KBM-7 (cell line): ENCODE results near the gene SHANK2.
"Not testable (repeated sequence)": the region's sequence is repeated elsewhere in the genome, so short reads cannot be mapped to it uniquely, and the experiment has no call there.

ENCODE experiments used
- DNase-seq: peaks from one replicate; pipeline ENCODE4 v3.0.0-alpha.2; 2015
- in situ Hi-C: fragments of 300-500 bp; cut with MboI; formaldehyde crosslinking; loops from 2 replicates; pipeline ENCODE4 v1.14.3; 2020; ENCODE audit warnings: low sequenced_read_pairs, low pct_unique_long_range_greater_than_20kb, mixed read lengths

Gene SHANK2

DNA sequence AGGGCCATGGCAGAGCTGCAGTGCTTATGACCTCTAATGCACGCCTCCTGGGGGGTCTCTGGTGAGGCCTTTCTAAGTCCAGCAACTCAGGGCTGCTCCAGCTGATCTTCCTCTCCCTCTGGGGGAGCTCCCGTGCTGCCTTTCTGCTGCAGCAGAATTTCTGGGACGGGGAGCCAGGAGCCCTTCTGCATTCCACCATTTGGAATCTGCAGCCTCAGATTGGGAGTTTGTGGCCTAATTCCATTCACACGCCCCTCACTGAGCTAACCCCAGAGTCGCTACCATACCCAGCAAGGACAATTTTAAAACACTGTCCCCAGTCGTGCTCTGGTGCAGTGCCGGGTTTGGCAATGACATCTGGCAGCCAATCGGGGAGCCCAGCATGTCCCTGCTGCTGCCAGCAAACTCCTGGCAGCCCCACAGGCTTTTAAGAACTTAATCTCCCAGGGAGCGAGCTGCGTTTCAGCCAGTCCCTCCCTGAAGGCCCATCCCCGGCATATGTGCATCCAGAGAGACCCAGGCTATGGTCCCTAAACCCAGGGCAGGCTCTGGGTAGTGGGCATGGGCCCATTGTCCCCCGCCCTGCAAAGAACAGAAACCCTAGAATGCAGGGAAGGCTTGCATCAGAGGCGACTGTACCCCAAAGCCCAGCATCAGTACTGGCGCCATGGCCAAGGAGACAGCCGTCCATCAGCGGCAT lies 4.7 kb downstream of the SHANK2 start:
- no peak for DNase-seq

DNA sequence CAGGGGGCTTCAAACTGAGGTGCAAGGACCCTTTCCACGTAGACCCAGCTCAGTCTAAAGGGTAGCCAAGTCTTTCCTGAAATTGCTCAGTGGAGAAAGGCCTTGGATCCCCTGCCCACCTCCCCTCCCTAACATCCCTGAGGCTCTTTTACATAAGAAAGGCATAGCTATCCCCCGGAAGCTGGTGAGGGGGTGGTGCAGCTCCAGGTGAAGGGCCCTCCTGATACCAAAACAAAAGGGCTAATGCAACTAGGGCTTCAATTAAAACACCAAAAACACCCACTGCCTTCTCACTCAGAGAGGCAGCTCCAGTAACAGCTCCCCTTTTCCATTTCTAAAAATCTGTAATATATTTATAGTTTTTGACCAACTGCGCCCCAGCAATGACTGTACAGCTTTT lies 5.8 kb downstream of the SHANK2 start:
- DNase-seq, result no peak
- in situ Hi-C loops, result no loop called here

More for the DNA sequence above, 4.7 kb downstream of the SHANK2 start:
- in situ Hi-C loops, result no loop called here

DNA sequence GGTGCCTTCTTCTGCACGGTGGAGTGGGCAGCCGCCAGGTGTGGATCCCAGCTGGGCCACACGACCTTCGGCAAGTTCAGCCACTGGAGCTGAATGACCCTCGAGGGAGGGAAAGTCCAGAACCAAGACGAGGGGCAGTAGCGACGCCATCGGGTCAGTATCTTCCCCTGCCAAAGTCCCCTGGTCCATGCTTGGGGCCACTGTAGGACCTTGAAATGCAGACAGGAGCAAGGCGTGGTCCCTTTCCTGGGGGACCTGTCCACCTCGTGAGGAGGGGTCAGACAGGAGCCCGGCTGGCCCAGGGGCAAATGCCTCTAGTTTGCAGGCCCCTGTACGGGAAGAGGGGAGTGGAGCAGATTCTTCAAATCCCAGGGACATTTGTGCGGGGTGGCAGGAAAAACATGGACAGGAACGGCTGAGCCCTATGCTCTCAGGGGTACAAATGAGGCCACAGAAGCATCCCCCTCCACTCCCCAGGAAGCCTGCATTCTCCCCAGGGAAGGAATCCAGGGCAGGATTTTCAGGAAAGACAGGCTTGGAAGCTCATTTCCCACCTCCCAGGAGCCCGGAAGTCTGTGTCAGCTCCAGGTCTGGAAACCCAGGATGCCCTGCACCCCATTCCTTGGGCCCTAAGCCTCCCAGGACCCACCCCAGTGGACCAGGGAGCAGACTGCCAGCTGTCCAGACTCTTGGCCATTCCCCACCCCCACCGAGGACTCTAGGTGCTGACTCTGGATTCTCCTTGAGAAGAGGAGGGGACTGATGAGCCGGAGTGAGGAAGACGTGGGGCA lies 6.6 kb downstream of the SHANK2 start:
- DNase-seq, result no peak

DNA sequence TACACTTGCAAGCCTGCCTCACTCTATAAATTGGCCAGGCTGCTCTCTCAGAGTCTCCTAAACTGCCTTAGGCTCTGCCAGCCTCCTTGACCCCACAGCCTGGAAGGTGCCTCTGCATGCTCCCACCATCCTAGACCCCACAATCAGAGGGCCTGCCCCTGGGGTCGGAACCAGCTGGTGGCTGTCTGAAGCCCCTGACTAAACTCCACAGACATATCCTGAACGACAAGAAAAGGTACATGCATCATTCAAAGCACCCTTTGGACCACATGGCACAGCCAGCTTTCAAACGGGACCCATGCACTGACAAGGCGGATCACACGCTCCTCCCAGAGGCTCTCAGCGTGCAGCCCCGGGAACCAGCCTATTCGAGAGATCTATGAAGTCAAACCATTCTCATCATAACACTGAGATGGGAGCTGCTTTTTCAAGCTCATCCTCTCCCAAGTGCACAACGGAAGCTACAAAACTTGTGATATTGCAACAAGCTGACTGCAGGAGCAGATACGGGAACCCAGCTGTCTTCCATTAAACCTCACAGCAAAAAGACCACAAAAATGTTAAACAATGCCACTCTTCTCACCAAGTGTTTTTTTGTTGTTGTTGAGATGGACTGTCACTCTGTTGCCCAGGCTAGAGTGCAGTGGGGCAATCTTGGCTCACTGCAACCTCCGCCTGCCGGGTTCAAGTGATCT lies 8.1 kb downstream of the SHANK2 start:
- in situ Hi-C loops, result no loop called here
- DNase-seq, result no peak

More for the DNA sequence above, 6.6 kb downstream of the SHANK2 start:
- in situ Hi-C loops, result no loop called here

- no peak for DNase-seq
- in situ Hi-C loops, result no loop called here
Measured at GRCh38 chr11:71242391-71242790, 10.0 kb downstream of the SHANK2 start.

GRCh38 chr11:71241721-71242259 lies 10.6 kb downstream of the SHANK2 start:
- DNase-seq, result no peak
- in situ Hi-C loops, result no loop called here

- in situ Hi-C loops, result no loop called here
- no peak for DNase-seq
Measured at GRCh38 chr11:71240865-71241691, 11.3 kb downstream of the SHANK2 start.

DNA sequence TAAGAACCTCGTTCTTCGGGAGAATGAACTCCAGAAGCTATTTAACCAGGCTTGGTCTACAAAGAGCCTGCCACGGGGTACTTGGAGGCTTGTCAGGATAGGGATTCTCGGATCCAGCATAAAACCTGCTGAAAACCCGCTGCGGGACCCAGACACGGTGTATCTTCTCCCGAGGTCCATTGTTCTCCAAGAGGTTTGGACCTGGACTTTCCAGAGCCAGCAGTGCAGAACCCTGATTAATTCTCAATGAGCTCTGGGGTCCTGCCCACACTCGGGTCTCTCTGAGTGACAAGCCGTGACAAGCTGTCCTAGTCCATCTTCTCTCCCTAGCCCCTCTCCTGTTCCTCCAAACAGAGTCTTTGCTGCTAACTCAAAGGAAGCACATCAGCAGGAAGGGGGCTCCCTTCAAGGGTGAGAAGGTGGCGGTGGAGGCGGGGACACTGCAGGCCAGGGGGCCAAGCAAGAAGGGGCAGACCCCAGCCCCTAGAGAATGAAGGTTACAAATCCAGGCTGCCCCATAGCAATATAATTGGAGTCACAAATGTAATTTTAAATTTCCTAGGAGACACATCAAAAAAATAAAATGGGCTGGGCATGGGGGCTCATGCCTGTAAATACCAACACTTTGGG lies 12.2 kb downstream of the SHANK2 start:
- in situ Hi-C loops, result no loop called here
- DNase-seq, result no peak

GRCh38 chr11:71239581-71239980 lies 12.8 kb downstream of the SHANK2 start:
- in situ Hi-C loops, result no loop called here
- no peak for DNase-seq

DNA sequence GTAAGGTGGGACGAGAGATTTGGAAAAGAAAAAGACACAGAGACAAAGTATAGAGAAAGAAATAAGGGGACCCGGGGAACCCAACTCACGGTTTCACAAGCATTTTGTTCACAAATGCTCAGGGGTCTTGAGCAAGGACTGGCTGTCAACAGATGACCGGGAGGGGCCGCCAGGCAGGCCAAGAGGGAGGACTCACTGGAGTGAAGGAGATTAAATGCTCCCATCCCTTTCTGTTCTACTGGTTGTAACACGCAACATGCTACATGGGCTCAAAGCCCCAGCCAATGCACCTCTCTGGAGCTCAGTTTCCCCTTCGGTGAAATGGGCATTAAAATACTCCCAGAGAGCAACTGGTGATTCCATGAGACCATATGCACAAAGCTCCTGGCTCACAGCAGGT lies 13.4 kb downstream of the SHANK2 start:
- no peak for DNase-seq
- in situ Hi-C loops, result no loop called here

DNA sequence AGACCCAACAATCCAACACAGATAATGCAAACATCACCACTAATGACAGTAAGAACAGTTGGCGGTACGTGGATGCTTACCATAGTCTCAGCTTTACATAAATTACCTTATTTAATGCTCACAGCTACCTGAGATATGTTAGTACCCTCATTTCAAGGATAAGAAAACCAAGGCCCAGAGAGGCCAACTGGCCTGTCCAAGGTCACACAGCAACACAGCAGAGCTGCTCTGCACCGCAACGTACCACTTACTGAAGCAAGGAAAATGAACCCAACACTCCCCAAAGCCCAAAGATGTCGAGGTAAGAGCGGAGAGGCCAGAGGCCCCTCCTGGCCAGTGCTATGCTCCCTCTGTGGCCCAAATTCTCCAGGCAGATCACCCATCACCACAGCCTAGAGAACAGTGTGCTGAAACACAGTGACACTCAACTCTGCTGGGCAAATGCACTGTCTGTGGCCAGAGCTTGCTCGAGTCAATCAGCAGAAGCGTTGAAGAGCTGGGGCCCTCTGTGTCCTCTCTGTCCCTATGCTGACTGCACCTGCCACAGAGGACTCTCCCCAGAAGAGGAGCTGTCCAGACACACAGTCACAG lies 14.0 kb downstream of the SHANK2 start:
- no peak for DNase-seq
- in situ Hi-C loops, result no loop called here

DNA sequence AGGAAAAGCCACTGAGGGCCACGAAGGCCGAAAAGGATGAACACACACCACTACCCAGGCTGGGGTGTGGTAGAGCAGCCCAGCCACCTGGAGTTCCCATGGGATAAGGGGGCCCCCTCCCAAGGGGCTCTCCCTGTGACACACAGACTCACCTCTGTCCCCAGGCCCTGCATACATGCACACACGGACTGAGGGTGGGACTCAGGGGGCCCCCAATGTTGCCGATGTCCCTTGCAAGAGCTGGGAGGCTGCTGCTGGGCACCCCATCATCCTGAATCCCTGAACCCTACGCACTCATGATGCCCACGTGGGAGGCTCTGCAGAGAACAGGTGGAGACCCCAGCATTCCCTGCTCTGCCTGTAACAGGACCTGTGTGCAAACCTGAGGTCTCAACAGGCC lies 14.5 kb downstream of the SHANK2 start:
- in situ Hi-C loops, result no loop called here
- no peak for DNase-seq

DNA sequence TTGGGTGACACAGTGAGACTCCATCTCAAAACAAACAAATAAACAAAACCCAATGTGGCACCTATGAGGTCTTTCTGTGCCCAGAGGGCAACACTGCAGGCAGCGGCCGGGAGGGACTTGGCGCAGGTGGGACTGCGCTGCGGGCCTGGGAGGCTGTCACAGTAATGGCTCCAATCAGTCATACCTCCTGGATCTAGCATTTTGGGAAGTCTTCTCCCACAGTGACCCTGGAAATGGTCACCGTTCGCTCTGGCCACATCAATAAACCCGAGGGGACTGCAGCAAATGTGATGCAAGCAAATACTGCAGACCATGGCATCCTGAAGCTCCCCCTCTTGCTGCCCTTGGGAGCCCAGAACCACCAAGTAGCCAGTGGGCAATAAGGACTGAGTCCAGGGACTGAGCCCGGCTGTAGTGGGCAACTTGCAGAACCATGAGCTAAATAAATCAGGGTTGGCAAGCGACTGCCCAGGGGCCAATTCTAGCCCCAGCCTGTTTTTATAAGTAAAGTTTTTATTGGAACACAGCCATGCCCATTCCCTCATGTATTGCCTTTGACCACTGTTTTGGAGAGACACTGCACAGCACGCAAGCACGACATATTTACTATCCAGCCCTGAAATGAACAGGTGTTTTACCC lies 15.4 kb downstream of the SHANK2 start:
- DNase-seq, result no peak
- in situ Hi-C loops, result no loop called here

DNA sequence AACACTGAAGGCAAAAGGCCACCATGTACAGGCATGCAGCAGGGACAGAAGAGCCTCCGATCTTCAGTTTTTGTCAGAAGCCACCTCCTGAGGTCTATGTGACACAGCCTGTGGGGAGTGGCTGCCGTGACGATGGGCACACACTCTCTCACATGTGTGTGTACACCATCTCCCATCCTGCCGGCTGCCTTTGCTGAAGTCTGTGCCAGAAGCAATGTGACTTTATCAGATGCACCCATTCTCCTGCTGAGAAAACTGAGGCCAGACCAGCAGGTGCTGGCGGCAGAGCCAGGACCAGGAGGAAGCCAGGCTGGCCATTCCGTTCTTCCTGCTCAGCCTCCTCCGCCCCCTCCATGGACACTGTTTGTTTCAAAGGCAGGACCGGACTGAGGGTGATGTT lies 16.7 kb downstream of the SHANK2 start:
- DNase-seq, result no peak
- in situ Hi-C loops, result no loop called here

DNA sequence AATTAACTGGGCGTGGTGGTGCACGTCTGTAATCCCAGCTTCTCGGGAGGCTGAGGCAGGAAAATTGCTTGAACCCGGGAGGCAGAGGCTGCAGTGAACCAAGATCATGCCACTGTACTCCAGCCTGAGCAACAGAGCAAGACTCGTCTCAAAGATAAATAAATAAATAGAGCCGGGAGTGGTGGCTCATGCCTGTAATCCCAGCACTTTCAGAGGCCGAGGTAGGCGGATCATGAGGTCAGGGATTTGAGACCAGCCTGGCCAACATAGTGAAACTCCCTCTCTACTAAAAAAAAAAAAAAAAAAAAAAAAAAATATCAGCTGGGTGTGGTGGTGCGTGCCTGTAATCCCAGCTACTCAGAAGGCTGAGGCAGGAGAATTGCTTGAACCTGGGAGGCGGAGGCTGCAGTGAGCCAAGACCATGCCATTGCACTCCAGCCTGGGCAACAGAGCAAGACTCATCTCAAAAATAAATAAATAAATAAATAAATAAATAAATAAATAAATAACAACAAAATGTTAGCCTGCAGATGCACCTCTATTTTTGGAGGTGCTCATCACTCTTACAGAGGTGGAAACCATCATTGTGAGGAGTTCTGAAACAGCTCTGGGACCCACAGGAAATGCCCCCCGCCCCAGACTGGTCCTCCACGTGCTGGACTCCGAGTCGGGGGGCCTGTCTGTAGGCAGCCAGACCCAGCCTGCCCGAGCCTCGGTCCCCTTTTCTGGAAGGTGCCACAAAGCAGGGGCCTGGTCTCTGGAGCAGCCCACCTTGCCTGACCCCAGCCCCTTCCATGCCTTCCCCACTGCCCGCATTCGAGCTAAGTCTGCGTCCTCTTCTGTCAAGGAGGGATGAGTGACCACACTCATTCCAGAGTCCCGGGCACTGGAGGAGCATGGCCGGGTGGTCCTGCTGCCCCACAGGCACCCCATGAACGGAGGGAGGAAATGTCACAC lies 18.2 kb downstream of the SHANK2 start:
- DNase-seq, in situ Hi-C loops: not testable (repeated sequence)

DNA sequence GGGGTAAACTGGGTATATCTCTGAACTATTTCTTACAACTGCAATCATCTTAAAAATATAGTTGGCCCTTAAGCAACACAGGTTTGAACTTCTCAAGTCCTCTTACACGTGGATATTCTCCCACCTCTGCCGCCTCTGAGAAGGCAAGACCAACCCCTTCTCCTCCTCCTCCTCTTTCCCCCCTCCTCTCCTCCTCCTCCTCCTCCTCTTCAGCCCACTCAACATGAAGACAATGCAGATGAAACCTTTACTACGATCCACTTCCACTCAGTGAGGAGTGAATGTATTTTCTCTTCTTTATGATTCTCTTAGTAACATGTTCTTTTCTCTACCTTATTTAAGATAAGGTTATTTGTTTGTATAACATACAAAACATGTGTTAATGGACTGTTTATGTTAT lies 20.0 kb downstream of the SHANK2 start:
- DNase-seq, result no peak
- in situ Hi-C loops, result no loop called here

DNA sequence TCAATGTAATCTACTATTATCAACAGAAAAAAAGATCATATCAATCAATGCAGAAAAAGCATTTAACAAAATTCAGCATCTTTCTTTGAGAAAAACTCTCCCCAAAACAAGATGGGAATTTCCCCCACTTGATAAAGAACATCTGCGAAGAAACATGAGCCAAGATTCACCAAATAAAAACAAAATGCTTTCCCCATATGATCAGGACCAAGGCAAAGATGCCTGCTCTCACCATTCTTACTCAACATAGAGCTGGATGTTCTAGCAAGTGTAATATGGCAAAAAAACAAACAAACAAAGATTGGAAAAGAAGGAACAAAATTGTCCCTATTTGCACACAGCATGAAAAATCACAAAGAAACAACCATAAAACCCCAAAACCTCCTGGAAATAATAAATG lies 23.4 kb downstream of the SHANK2 start:
- in situ Hi-C loops, result no loop called here
- no peak for DNase-seq
